ENCODE results near the gene PAH.
"Not testable (repeated sequence)": the region's sequence is repeated elsewhere in the genome, so short reads cannot be mapped to it uniquely, and the experiment has no call there.

PAH gene

GRCh38 chr12:102833687-102834441 is 83.2 kb downstream of the PAH start:
- in situ Hi-C loops (cut with MboI; ENCODE audit: low sequenced_read_pairs) = no loop called here

DNA sequence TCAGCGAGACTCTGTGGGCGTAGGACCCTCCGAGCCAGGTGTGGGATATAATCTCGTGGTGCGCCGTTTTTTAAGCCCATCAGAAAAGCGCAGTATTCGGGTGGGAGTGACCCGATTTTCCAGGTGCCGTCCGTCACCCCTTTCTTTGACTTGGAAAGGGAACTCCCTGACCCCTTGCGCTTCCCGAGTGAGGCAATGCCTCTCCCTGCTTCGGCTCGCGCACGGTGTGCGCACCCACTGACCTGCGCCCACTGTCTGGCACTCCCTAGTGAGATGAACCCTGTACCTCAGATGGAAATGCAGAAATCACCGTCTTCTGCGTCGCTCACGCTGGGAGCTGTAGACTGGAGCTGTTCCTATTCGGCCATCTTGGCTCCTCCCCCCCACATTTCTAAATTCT is 84.2 kb downstream of the PAH start:
- in situ Hi-C loops (cut with MboI; ENCODE audit: low sequenced_read_pairs) = not testable (repeated sequence)

GRCh38 chr12:102824218-102824835 is 92.7 kb downstream of the PAH start:
- in situ Hi-C loops (cut with MboI; ENCODE audit: low sequenced_read_pairs) = no loop called here

DNA sequence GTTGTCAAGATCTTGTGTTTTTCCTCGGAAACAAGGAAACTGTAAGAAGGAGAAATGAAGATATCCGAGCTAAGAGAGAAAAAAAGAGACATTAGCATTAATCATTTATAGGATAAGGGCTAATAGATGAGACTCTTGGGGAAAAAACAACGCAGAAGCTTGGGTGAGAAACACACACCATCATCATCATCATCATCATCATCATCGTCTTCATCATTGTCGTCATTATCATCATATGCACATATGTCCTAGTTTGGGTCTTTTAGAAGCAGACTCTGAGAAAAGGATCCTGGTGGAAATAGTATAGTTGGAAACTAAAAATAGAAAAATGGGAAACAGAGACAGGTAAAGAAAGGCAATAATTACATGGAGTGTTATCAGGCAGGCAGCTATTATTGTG is 95.9 kb downstream of the PAH start:
- in situ Hi-C loops (cut with MboI; ENCODE audit: low sequenced_read_pairs) = no loop called here

DNA sequence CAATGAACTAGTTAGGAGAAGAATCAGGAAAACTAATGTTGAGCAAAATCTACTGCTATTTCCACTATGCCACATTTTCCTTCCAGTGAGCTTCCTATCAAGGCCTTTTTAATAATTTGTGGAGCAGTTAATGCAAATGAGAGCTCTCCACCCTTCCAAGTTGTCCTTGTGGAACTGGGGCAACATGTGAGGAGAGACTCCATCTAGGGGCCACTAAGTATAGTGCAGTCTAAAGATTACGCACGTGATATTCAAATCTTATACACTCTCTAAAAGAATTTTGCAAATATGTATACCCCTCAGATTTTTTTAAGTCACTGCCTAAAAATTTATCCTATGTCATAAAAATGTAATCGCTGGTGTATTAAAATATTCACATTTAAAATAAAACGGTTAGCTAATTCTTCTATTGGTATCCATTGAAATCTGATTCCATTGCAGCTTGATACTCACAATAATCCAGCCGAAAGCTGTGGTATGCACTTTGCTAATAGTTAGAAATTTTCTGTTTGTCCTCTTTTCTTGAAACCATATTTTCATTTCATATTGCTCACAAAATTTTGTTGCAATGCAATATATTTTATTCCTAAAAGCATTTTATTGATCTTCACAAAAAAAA is 100.1 kb downstream of the PAH start:
- in situ Hi-C loops (cut with MboI; ENCODE audit: low sequenced_read_pairs) = no loop called here

GRCh38 chr12:102814691-102815367 is 102.2 kb downstream of the PAH start:
- in situ Hi-C loops (cut with MboI; ENCODE audit: low sequenced_read_pairs) = no loop called here

DNA sequence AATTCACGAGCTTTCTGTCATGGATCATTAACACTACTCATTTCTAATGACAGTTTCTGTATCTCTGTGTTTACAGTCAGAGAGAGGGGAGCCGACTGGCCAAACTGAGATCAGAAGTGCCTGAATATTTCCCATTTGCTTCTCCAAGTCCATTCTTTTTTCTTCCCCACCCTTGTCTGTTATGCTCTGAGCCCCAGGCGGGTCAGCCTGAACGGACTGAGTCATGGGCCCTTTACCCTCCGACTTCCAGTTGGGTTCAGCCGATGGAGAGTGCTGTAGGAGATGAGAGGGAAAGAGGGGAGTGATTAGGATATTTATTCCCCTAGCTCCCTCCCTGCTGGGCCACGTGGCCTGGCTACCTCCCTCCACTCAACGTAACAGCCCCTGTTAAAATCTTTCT is 104.7 kb downstream of the PAH start:
- in situ Hi-C loops (cut with MboI; ENCODE audit: low sequenced_read_pairs) = no loop called here

- in situ Hi-C loops (cut with MboI; ENCODE audit: low sequenced_read_pairs) = no loop called here
Measured at GRCh38 chr12:102811110-102811737, 105.8 kb downstream of the PAH start.

GRCh38 chr12:102808412-102808811 is 108.6 kb downstream of the PAH start:
- in situ Hi-C loops (cut with MboI; ENCODE audit: low sequenced_read_pairs) = no loop called here

DNA sequence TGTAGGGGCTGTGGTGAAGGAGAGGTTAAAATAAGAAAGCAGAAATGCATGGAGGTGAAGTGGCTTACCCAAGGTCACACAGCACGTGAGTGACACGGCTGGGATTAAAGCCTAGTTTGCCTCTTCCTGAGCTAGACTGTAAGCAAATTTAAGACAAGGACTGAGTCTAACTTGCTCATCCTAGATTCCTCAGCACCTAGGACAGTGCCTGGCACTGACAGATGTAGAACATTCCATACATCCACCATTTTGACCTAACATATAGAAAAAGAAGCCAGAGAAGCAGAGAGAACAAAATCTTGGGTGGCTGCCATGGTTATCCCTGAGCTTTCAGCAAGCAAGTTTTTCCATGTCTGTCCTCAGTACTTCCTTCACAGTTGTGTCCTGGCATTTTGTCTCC is 110.5 kb downstream of the PAH start:
- in situ Hi-C loops (cut with MboI; ENCODE audit: low sequenced_read_pairs) = no loop called here

GRCh38 chr12:102806110-102806509 is 110.9 kb downstream of the PAH start:
- in situ Hi-C loops (cut with MboI; ENCODE audit: low sequenced_read_pairs) = no loop called here

DNA sequence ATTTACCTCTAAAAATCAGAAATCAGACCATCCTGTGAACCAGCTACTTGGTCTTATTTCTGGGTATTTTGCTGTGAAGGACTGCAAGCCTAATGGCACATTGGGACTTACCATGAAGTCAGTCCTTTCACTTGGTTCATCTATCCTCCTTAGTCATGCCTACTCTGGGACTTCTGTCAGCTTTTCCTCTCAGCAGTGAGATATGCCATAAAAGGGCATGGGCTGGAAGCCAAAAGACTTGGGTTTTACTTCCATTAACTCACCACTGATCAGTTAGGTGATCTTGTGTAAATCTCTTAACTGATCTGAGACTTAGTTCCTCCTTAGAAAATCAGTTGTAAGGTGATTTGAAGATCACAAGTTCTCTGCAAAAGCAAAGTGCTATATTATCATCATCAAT is 116.5 kb downstream of the PAH start:
- in situ Hi-C loops (cut with MboI; ENCODE audit: low sequenced_read_pairs) = no loop called here

DNA sequence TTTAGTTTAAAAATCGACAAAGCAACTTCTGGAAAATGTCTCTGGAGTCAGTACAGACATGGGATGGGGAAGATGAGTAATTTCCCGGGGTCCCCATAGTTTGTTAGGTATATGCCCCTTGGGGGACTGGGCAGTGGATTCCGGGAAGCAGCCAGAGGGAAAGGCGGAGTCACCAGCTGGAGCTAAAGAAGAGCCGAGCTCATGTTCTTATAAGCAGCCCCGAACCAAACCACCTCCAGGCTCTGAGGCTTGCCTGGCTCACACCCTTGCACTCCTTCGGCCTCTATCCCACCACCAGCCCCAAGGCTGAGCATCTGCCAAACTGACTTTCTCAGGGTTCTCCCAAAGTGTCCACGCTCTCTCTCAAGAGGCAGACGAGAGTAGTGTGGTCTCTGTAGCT is 117.8 kb downstream of the PAH start:
- in situ Hi-C loops (cut with MboI; ENCODE audit: low sequenced_read_pairs) = no loop called here

DNA sequence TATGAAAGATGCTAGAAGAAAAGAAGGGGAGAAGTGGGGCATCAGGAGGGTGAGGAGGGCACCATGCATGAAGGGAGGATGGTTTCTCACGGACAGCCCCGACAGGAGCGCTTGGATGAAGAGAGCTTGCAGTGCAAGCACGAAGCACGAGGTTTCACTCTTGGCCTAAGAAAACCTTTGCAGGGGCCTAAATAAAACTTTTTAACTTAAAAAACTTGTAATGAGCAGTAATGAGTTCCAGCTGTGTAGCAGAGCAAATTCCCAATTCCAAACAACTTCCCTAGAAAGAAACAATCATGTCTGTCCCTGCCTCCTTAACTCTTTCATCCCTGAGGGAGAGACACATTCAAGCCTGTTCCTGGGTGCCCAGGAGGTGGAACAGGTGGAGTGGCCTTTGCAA is 119.5 kb downstream of the PAH start:
- in situ Hi-C loops (cut with MboI; ENCODE audit: low sequenced_read_pairs) = no loop called here

DNA sequence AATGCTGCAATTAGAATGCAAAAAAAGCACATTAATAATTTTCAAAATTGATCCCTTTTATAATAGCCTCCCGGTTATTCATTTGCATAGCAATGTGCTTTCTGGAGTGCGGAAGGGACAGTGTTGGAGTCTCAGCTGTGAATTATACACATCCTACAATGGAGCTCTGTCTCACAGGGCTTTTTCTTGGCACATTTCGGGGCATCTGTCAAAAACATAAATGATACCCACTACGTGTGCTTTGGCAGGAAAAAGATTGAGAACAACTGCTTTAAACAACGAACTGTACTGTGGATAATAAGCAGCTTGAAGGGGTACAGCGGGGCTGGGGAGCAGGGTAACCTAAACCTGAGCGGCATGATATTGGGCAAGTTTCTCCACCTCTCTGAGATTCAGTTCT is 123.1 kb downstream of the PAH start:
- in situ Hi-C loops (cut with MboI; ENCODE audit: low sequenced_read_pairs) = no loop called here
